Measurements from ENCODE around the gene METTL24.

The METTL24 gene

DNA sequence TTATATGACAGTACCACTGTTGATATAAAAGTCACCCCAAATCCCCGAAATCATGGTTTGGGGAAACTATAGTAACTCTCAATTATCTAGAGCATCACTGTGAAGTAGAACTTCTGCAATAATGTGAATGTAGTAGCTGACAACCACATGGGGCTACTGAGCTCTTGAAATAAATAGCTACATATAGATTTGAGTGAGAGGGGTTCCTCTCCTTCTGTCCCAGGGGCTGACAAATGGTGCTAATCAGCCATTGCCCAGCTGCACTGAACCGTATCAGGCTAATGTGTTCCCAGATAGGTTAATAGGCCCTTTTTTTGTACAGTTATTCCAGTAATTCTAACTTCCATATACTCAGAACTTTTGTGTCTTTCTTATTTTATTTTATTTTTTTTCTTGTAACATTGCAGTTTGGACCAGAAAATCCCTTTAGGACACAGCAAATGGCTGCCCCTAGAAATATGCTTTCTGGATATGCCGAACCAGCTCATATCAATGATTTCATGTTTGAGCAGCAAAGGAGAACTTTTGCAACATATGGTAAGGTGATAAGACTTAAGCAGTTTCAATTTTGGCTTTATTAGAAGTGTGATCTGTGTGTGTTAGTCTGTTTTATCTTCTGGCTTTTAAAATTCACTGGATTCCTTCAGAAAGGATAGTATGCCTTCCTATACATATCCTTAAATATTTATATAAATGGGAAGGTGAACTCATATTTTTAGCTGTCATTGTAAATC, 156.8 kb downstream of the METTL24 start:
- TF ChIP-seq, protein P1, sequence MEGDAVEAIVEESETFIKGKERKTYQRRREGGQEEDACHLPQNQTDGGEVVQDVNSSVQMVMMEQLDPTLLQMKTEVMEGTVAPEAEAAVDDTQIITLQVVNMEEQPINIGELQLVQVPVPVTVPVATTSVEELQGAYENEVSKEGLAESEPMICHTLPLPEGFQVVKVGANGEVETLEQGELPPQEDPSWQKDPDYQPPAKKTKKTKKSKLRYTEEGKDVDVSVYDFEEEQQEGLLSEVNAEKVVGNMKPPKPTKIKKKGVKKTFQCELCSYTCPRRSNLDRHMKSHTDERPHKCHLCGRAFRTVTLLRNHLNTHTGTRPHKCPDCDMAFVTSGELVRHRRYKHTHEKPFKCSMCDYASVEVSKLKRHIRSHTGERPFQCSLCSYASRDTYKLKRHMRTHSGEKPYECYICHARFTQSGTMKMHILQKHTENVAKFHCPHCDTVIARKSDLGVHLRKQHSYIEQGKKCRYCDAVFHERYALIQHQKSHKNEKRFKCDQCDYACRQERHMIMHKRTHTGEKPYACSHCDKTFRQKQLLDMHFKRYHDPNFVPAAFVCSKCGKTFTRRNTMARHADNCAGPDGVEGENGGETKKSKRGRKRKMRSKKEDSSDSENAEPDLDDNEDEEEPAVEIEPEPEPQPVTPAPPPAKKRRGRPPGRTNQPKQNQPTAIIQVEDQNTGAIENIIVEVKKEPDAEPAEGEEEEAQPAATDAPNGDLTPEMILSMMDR (IDR thresholded peaks at IDR 0.05), result no peak

DNA sequence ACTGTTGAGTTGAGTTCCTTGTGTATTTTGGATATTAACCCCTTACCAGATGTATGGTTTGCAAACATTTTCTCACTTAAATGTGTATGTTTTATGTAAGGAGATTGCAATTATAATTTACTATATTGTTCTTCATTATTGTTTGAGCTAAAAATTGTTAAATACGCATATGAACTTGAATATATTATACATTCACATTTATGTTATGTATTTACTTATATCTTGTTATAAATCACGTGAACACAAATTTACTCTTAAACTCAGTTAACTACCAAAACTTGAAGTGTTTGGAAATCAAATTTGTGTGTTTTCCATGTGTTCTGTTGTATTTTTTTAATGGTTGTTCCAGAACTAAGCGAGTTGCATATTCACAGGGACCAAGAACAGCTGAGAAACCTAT, 159.6 kb downstream of the METTL24 start:
- TF ChIP-seq, protein P1 (IDR thresholded peaks at IDR 0.05), result no peak

DNA sequence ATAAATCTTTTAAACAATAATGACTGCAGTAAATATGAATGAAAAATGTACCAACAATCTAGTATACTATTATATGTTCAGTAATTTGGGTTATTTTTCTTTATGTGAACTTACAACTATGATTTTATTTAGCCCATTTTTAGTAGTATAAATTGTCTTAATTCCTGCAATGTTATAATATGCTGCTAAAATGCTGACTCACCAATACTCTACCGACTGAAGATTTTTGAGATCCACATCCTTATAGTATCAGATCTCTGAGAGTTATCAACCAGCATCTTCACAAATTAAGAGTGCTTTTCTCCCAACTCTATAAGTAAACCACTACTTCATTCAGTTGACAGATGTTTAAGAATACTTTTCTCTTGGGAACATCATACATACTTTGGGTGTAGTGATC, 161.3 kb downstream of the METTL24 start:
- TF ChIP-seq, protein P1 (IDR thresholded peaks at IDR 0.05), result no peak

DNA sequence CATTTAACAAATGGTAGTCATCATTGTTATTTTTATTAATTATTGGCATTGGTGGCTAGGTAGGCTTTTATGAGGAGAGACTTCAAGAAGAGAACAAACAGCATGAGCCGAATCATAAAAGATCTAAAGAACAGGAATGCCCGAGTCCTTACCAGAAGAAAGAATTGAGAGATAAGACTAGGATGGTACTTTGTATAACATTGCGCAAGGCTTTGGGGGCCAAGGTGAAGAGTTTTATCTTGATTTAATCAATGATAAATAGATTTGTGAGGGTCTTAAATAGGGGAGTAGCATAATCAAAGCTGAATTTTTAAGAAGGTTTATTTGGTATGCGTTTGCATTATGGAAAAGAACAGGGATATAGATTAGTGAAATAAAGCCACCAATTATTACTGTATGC, 162.5 kb downstream of the METTL24 start:
- TF ChIP-seq, protein P1 (IDR thresholded peaks at IDR 0.05), result no peak

Measured in LNCAP (cell line).